ENCODE results near the gene PDCD1. TPM values are rescaled to one million over a fixed set of nuclear protein-coding genes. Genes with fewer than 3 reads are reported as not detected.

The PDCD1 gene
- total and polyA plus RNA-seq, 2 of the 8 experiments (the other 6 are each of a cell fraction or from before 2014, with no cell fraction given): 0.48 to 1.1 TPM

GRCh38 chr2:241850544-241851324 is 8.0 kb downstream of the PDCD1 start:
- H2BK20ac ChIP-seq (ENCODE audit: low read length): no peak overlapping the region
- TF ChIP-seq ZNF274 (IDR thresholded peaks at IDR 0.05; ENCODE audit: borderline replicate concordance, extremely low read depth, low read length) (no peak), ATF3 (IDR thresholded peaks at IDR 0.05; ENCODE audit: insufficient read depth, low read depth, low read length) (no peak), CBX5 (IDR thresholded peaks at IDR 0.05; ENCODE audit: low read depth, low read length) (no peak), MAX (IDR thresholded peaks at IDR 0.05) (no peak)
- no peak for FAIRE-seq
- H4K8ac ChIP-seq (ENCODE audit: extremely low read depth, insufficient read depth, low read length): peak overlapping the region; percentile 51; the same call in 1 of the 2 replicates
- peak overlapping the region; percentile 54 for H4K91ac ChIP-seq (replicated peaks; ENCODE audit: insufficient read length, low read length)
- H3K79me1 ChIP-seq (ENCODE audit: low read depth, low read length): no peaks in the 10 kb centered on the region
- no peak overlapping the region for H3K23ac ChIP-seq (ENCODE audit: insufficient read length)
- H3K4me3 ChIP-seq (ENCODE audit: extremely low read depth in 1 of 4, insufficient read depth in 2 of 4, low read depth in 3 of 4, low read length in 4 of 4): no peak overlapping the region
- no peak overlapping the region for H2BK120ac ChIP-seq (replicated peaks; ENCODE audit: low read depth, low read length)
- 88% methylated on average over 23 of the region's 27 CpGs; no CpG with 5 or more reads in 1 of the 2 experiments for WGBS, 2 experiments (ENCODE audit: extremely low coverage in 1 of 2, insufficient coverage in 1 of 2, insufficient read length in 1 of 2, insufficient replicate concordance in 2 of 2, low coverage in 1 of 2, low lambda C conversion rate in 2 of 2, missing lambda C conversion rate in 1 of 2)
- no peak overlapping the region for H3K9ac ChIP-seq (replicated peaks in 1 of 4; ENCODE audit: extremely low read depth in 1 of 4, low read depth in 3 of 4, low read length in 3 of 4)
- no peaks in the 10 kb centered on the region for H3K9me3 ChIP-seq (ENCODE audit: insufficient read depth in 2 of 2, low read depth in 1 of 2, low read length in 1 of 2)
- H3K18ac ChIP-seq (ENCODE audit: extremely low read depth, low read length): no peak overlapping the region
- H2BK15ac ChIP-seq (ENCODE audit: low read length): no peak overlapping the region
- no peak overlapping the region for H3K4ac ChIP-seq (replicated peaks; ENCODE audit: insufficient read length, low read depth, low read length)
- no peaks in the 10 kb centered on the region for H3K27me3 ChIP-seq (replicated peaks in 1 of 4; ENCODE audit: control insufficient read depth in 3 of 4, extremely low read depth in 1 of 4, insufficient read depth in 3 of 4, low read length in 3 of 4)
- no peaks in the 10 kb centered on the region for H3K23me2 ChIP-seq (ENCODE audit: low read depth, low read length)
- H3K4me2 ChIP-seq (ENCODE audit: insufficient read depth in 1 of 2, low read depth in 2 of 2, low read length in 2 of 2): no peak overlapping the region
- no peaks in the 10 kb centered on the region for H3K36me3 ChIP-seq (ENCODE audit: control insufficient read depth in 2 of 4, insufficient read depth in 4 of 4, low read length in 3 of 4)
- no peak overlapping the region for H3K56ac ChIP-seq (replicated peaks; ENCODE audit: insufficient read length, low read depth, low read length)
- no peak overlapping the region for H2BK5ac ChIP-seq (ENCODE audit: low read depth, low read length)
- POLR2A ChIA-PET (ENCODE audit: partially characterized antibody): interaction anchor here (0.9 kb wide), 1 partner anchor 144 kb away, joined by 3 read pairs; no protein-coding TSS in a partner anchor
- H3K14ac ChIP-seq (ENCODE audit: insufficient read length): no peak overlapping the region
- no peaks in the 10 kb centered on the region for H3K4me1 ChIP-seq (replicated peaks in 1 of 4; ENCODE audit: control insufficient read depth in 3 of 4, insufficient read depth in 4 of 4, low read length in 3 of 4)
- DNase-seq (ENCODE audit: low read depth in 1 of 2, low spot score in 2 of 2): peak in 1 of 2 experiments; percentile 44
- H3K27ac ChIP-seq (ENCODE audit: low read depth, low read length): no peak overlapping the region
- no peak overlapping the region for H2AFZ ChIP-seq (ENCODE audit: low read length)
- H4K20me1 ChIP-seq (replicated peaks in 1 of 2; ENCODE audit: control insufficient read depth in 1 of 2, insufficient read depth in 2 of 2, low read length in 2 of 2): no peaks in the 10 kb centered on the region
- H2AK5ac ChIP-seq (ENCODE audit: low read depth, low read length): no peak overlapping the region
- 0 out of 2 replicates have a peak overlapping the region, but pooled peaks have one; percentile 3 for H2BK12ac ChIP-seq (ENCODE audit: low read depth, low read length)
- H4K5ac ChIP-seq (ENCODE audit: insufficient read length, low read depth, low read length): no peak overlapping the region
- no peaks in the 10 kb centered on the region for H3K79me2 ChIP-seq (ENCODE audit: control insufficient read depth in 1 of 2, insufficient read depth in 2 of 2, low read length in 2 of 2)
- CTCF ChIA-PET (ENCODE audit: partially characterized antibody): interaction anchor here (0.7 kb wide), 1 partner anchor 28 kb away, joined by 4 read pairs; no protein-coding TSS in a partner anchor

All from H1 (cell line).